Keratinocyte (primary cell): ENCODE data around the gene DIPK1A.

ENCODE experiments used
- CTCF ChIP-seq, 3 experiments: IDR thresholded peaks in 1 of 3; conservative IDR thresholded peaks in 1 of 3; optimal IDR thresholded peaks in 1 of 3; 2 replicates in 2 of 3; 3 replicates in 1 of 3; pipeline versions ENCODE3 to v1.5.1; 2011; ENCODE audit warnings: low read length in 3 of 3, mild to moderate bottlenecking in 3 of 3, moderate library complexity in 2 of 3, control low read depth in 1 of 3, inconsistent platforms in 1 of 3; ENCODE audit not compliant: insufficient read depth in 2 of 3; ENCODE audit errors: extremely low read depth in 1 of 3
- EZH2 ChIP-seq: IDR thresholded peaks from one replicate; pipeline ENCODE4 v1.6.1; 2012; ENCODE audit warnings: inconsistent platforms, mild to moderate bottlenecking, low read length, moderate library complexity

DNA sequence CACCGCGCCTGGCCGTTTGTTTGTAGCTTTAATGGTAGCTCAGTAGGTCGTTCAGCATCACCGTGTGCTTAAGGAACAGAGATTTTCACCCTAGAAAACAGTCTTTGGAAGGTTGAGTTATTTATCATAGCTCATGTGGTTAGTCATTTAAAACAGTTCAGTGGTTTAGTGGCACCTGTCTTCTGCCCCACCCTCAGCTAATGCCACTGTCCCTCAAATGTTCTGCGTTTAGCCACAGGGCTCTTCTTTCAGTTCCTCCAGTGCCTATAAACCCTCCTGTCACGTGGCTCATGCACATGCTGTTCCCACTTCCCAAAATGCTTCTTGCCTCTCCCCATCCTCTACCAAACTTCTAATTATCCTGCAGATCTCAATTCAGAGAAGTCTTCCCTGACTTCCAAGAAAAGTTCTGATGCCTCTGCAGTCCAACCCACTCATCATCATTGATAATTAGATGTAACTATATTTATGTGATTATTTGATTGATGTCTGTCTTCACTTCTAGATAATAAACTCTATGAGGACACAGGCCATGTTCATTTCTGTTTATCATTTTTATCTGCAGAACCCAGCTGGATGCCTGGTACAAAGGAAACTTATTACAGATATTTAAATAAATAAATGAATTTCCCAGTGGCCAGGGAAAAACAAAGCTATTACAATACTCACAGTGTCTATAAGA is 14.4 kb upstream of the DIPK1A start:
- TF ChIP-seq CTCF (optimal IDR thresholded peaks at IDR 0.05 in 1 of 3, IDR thresholded peaks at IDR 0.05 in 1 of 3, conservative IDR thresholded peaks at IDR 0.05 in 1 of 3; ENCODE audit: extremely low read depth in 1 of 3, insufficient read depth in 2 of 3, low read length in 3 of 3) (no peak), EZH2 (no peak)
